SH-SY5Y (cell line): ENCODE measurements around the gene DLG2.

Experiments used
- GATA2 ChIP-seq: IDR thresholded peaks from 2 replicates; pipeline ENCODE4 v1.6.1; 2011; ENCODE audit warnings: mild to moderate bottlenecking, low read depth, low read length
- GATA3 ChIP-seq: IDR thresholded peaks from 2 replicates; pipeline ENCODE4 v1.6.1; 2011; ENCODE audit warnings: low read depth, mild to moderate bottlenecking, low read length, moderate library complexity

The DLG2 gene

GRCh38 chr11:83483808-83484207, 2143.3 kb downstream of the DLG2 start:
- no peak for TF ChIP-seq GATA3
- TF ChIP-seq GATA2: no peak

GRCh38 chr11:83480811-83481210, 2146.3 kb downstream of the DLG2 start:
- no peak for TF ChIP-seq GATA2
- no peak for TF ChIP-seq GATA3

GRCh38 chr11:83480251-83480650, 2146.9 kb downstream of the DLG2 start:
- TF ChIP-seq GATA3 (no peak), GATA2 (no peak)

GRCh38 chr11:83477772-83478171, 2149.4 kb downstream of the DLG2 start:
- TF ChIP-seq GATA3 (no peak), GATA2 (no peak)

GRCh38 chr11:83475760-83476159, 2151.4 kb downstream of the DLG2 start:
- TF ChIP-seq GATA2: no peak
- TF ChIP-seq GATA3: no peak

GRCh38 chr11:83473743-83474142, 2153.4 kb downstream of the DLG2 start:
- TF ChIP-seq GATA2 (no peak), GATA3 (no peak)

- TF ChIP-seq GATA2 (no peak), GATA3 (no peak)
Measured at GRCh38 chr11:83472806-83473205, 2154.3 kb downstream of the DLG2 start.

GRCh38 chr11:83471831-83472727, 2155.1 kb downstream of the DLG2 start:
- no peak for TF ChIP-seq GATA2
- TF ChIP-seq GATA3: no peak

- no peak for TF ChIP-seq GATA3
- no peak for TF ChIP-seq GATA2
Measured at GRCh38 chr11:83467837-83468236, 2159.3 kb downstream of the DLG2 start.

GRCh38 chr11:83464160-83464944, 2162.8 kb downstream of the DLG2 start:
- TF ChIP-seq GATA3 (no peak), GATA2 (no peak)

- TF ChIP-seq GATA3 (no peak), GATA2 (no peak)
Measured at GRCh38 chr11:83459798-83460197, 2167.3 kb downstream of the DLG2 start.

- no peak for TF ChIP-seq GATA2
- TF ChIP-seq GATA3: no peak
Measured at GRCh38 chr11:83456566-83456965, 2170.6 kb downstream of the DLG2 start.

- TF ChIP-seq GATA2: no peak
- TF ChIP-seq GATA3: no peak
Measured at GRCh38 chr11:83456075-83456474, 2171.1 kb downstream of the DLG2 start.

GRCh38 chr11:83455356-83455755, 2171.8 kb downstream of the DLG2 start:
- no peak for TF ChIP-seq GATA2
- no peak for TF ChIP-seq GATA3

- TF ChIP-seq GATA3 (no peak), GATA2 (no peak)
Measured at GRCh38 chr11:83454674-83455073, 2172.5 kb downstream of the DLG2 start.
